K562 (cell line): ENCODE measurements around the gene INPP5E. TPM values are rescaled to one million over a fixed set of nuclear protein-coding genes. Genes with fewer than 3 reads are reported as not detected.

Experiments
- CHD1 ChIP-seq: fragments of 200-600 bp; sonication (generic); IDR thresholded peaks from one replicate; pipeline ENCODE4 v1.6.1; 2012; ENCODE audit warnings: mild to moderate bottlenecking, moderate library complexity, low read length, inconsistent platforms
- E2F3 ChIP-seq: fragments of 250-450 bp; sonication (Bioruptor Pico); IDR thresholded peaks from 2 replicates; pipeline ENCODE4 v1.4.0; 2020; ENCODE audit warnings: mild to moderate bottlenecking
- ETS2 ChIP-seq: IDR thresholded peaks from 2 replicates; pipeline ENCODE4 v1.6.1; 2016; ENCODE audit warnings: borderline replicate concordance, missing genetic modification characterization, mild to moderate bottlenecking, moderate library complexity, missing compliant biosample characterization; ENCODE audit not compliant: poor library complexity, severe bottlenecking
- EWSR1 ChIP-seq: fragments of 450-650 bp; IDR thresholded peaks from 2 replicates; pipeline ENCODE4 v1.6.1; 2018; ENCODE audit warnings: borderline replicate concordance, mild to moderate bottlenecking, low read depth, moderate library complexity; ENCODE audit not compliant: partially characterized antibody
- HDAC2 ChIP-seq: fragments of 450-650 bp; IDR thresholded peaks from 2 replicates; pipeline ENCODE4 v1.6.1; 2016; ENCODE audit warnings: mild to moderate bottlenecking
- HDAC3 ChIP-seq: fragments of 450-650 bp; IDR thresholded peaks from 2 replicates; pipeline ENCODE4 v1.6.1; 2018; ENCODE audit warnings: borderline replicate concordance, mild to moderate bottlenecking, moderate library complexity; ENCODE audit not compliant: partially characterized antibody
- HMGN3 ChIP-seq: IDR thresholded peaks from 2 replicates; pipeline ENCODE4 v1.6.1; 2011; ENCODE audit warnings: borderline replicate concordance, low read depth, mild to moderate bottlenecking, mixed read lengths, low read length; ENCODE audit not compliant: insufficient read length; ENCODE audit errors: extremely low read depth
- KAT7 ChIP-seq: sonication (generic); formaldehyde crosslinking; IDR thresholded peaks from 2 replicates; pipeline ENCODE4 v1.8.0; 2022; ENCODE audit warnings: missing genetic modification reagents, mild to moderate bottlenecking, borderline replicate concordance
- RBFOX2 ChIP-seq: fragments of 200-400 bp; formaldehyde crosslinking; IDR thresholded peaks from 2 replicates; pipeline ENCODE4 v1.6.1; 2017; ENCODE audit warnings: low read depth, mild to moderate bottlenecking, low read length, moderate library complexity
- RBM14 ChIP-seq: fragments of 200-400 bp; formaldehyde crosslinking; IDR thresholded peaks from 2 replicates; pipeline ENCODE4 v1.6.1; 2018; ENCODE audit warnings: low read depth, mild to moderate bottlenecking, low read length, moderate library complexity, borderline replicate concordance; ENCODE audit not compliant: insufficient read depth
- SMARCA4 ChIP-seq: fragments of 450-650 bp; IDR thresholded peaks from 2 replicates; pipeline ENCODE4 v1.6.1; 2016
- SNRNP70 ChIP-seq: fragments of 200-400 bp; formaldehyde crosslinking; optimal IDR thresholded peaks from 2 replicates; pipeline ENCODE3; 2017; ENCODE audit warnings: low read depth, low read length
- TCF3 ChIP-seq: sonication (generic); formaldehyde crosslinking; IDR thresholded peaks from 2 replicates; pipeline ENCODE4 v1.4.0; 2020; ENCODE audit warnings: mild to moderate bottlenecking, missing genetic modification reagents
- ZNF311 ChIP-seq: fragments of 250-450 bp; sonication (Bioruptor Pico); IDR thresholded peaks from 2 replicates; pipeline ENCODE4 v1.4.0; 2020; ENCODE audit warnings: mild to moderate bottlenecking, moderate library complexity
- ZNF354B ChIP-seq: fragments of 250-450 bp; sonication (Bioruptor Pico); IDR thresholded peaks from 2 replicates; pipeline ENCODE4 v1.4.0; 2020
- ZNF57 ChIP-seq: fragments of 450-650 bp; formaldehyde crosslinking; IDR thresholded peaks from 2 replicates; pipeline ENCODE4 v1.4.0; 2020; ENCODE audit warnings: mild to moderate bottlenecking, moderate library complexity
- polyA plus RNA-seq, 8 experiments: library from polyadenylated mRNA; depleted of rRNA in 4 of 8; stranded (reverse) in 5 of 8; unstranded in 3 of 8; fragments of >200 nt; fragmentation: Nextera tagmentation in 2 of 8; fragmentation: Illumina TruSeq in 1 of 8; extraction: Ambion mirVana in 2 of 8; extraction: Trizol in 1 of 8; gene quantifications; 2 replicates each; pipeline versions ENCODE4 v1.2.1 to v1.2.3, GENCODE V29; 2011 to 2014; ENCODE audit warnings: inconsistent platforms in 1 of 8, missing spikeins in 1 of 8
- total RNA-seq, 7 experiments: library from RNA; depleted of rRNA in 6 of 7; stranded (reverse); fragments of >200 nt in 6 of 7; fragmentation: Illumina TruSeq in 2 of 7; extraction: Trizol in 2 of 7; gene quantifications; 2 replicates each; pipeline versions ENCODE4 v1.2.1 to v1.2.3, GENCODE V29; 2011 to 2021; ENCODE audit warnings: low replicate concordance in 1 of 7
- TF ChIP-seq, protein P1 (sequence below): fragments of 250-450 bp; sonication (Bioruptor Pico); IDR thresholded peaks from 2 replicates; pipeline ENCODE4 v1.8.0; 2022; ENCODE audit warnings: moderate library complexity, mild to moderate bottlenecking, inconsistent platforms
- TF ChIP-seq, protein P2 (sequence below): fragments of 450-650 bp; IDR thresholded peaks from 2 replicates; pipeline ENCODE4 v1.6.1; 2014; ENCODE audit warnings: low read depth, mild to moderate bottlenecking, moderate library complexity, borderline replicate concordance

Gene INPP5E
- total and polyA plus RNA-seq, 9 of the 15 experiments (the other 6 are each of a cell fraction or from before 2014, with no cell fraction given): 0.38 to 17.4 (median 4.9) TPM

DNA sequence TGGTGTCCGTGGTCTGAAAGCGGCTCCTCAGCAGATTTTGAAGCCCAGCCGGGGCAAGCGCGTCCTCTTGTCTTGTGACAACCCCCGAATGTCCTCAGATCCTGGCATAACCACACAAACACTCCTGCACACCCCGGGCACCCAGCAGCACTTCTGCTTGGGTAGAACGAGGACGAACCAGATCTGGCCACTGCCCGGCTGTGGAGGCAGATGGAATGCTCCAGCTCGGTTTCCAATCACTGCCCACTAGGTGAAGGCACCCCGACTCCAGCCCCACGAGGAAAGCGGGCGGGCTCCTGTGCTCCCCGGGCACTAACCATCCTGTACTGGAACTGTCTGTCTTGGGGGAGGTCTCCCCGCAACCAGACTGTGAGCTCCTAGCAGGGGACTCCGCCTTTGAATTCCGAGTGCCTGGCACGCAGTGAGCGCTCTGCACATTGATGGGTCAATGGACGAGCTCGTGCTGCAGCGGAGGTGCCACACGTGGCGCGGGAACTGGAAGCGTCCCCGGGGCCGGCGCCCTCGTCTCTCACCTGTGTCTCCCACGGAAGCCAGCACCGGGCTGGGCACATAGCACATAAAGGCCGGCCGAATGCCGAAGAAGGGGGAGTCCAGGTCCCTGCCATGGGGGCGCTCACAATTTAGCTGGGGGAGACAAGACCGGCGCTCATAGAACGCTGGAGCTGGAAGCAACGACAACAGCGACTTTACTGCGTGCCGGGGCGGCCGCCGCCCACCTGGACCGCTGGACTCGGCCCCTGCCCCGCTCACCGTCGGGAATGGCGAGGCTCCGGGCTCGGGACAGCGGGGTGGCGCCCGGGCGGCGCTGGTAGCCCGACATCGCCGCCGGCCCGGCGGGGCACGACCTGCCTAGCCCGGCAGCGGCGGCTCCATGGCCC lies 29.8 kb downstream of the INPP5E start (continued):
- TF ChIP-seq, protein P1, sequence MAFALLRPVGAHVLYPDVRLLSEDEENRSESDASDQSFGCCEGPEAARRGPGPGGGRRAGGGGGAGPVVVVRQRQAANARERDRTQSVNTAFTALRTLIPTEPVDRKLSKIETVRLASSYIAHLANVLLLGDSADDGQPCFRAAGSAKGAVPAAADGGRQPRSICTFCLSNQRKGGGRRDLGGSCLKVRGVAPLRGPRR: no peak
- no peak for TF ChIP-seq EWSR1
- TF ChIP-seq SMARCA4: no peak
- 0 out of 2 replicates have a peak, but pooled peaks have one; percentile 46 for TF ChIP-seq HDAC2
- TF ChIP-seq SNRNP70: no peak
- TF ChIP-seq ETS2: no peak
- TF ChIP-seq E2F3 (CRISPR knock-in tag): 0 out of 2 replicates have a peak, but pooled peaks have one; percentile 37
- peak; percentile 15 for TF ChIP-seq HMGN3
- no peak for TF ChIP-seq RBM14
- peak; percentile 84 for TF ChIP-seq RBFOX2
- TF ChIP-seq CHD1: peak; percentile 39
- TF ChIP-seq KAT7 (CRISPR knock-in tag): 0 out of 2 replicates have a peak, but pooled peaks have one; percentile 66
- no peak for TF ChIP-seq ZNF354B (CRISPR knock-in tag)
- TF ChIP-seq HDAC3: no peak
- TF ChIP-seq TCF3 (CRISPR knock-in tag): no peak
- TF ChIP-seq ZNF57 (CRISPR knock-in tag): no peak
- TF ChIP-seq ZNF311 (CRISPR knock-in tag): no peak
- TF ChIP-seq, protein P2, sequence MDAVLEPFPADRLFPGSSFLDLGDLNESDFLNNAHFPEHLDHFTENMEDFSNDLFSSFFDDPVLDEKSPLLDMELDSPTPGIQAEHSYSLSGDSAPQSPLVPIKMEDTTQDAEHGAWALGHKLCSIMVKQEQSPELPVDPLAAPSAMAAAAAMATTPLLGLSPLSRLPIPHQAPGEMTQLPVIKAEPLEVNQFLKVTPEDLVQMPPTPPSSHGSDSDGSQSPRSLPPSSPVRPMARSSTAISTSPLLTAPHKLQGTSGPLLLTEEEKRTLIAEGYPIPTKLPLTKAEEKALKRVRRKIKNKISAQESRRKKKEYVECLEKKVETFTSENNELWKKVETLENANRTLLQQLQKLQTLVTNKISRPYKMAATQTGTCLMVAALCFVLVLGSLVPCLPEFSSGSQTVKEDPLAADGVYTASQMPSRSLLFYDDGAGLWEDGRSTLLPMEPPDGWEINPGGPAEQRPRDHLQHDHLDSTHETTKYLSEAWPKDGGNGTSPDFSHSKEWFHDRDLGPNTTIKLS: 0 out of 2 replicates have a peak, but pooled peaks have one; percentile 23
